Measurements from ENCODE around the gene CCT3. TPM values are rescaled to one million over a fixed set of nuclear protein-coding genes. Genes with fewer than 3 reads are reported as not detected.

CCT3 gene
- total and polyA plus RNA-seq, 2 experiments from 2014 or later, result 405 to 618 TPM

- Histone ChIP-seq H3K4me3 (peak overlapping the region; percentile 83), H3K9me2 (ENCODE audit: insufficient read depth) (no peaks in the 10 kb centered on the region), H3K27me3 (ENCODE audit: insufficient read depth) (no peaks in the 10 kb centered on the region), H3K27ac (ENCODE audit: low read depth) (peak overlapping the region; percentile 79), H3F3A (replicated peaks; ENCODE audit: low read depth) (peaks cover 16% of the 10 kb centered on the region; the same call in 1 of the 2 replicates), H3K4me2 (peak overlapping the region; percentile 88), H3K36me3 (ENCODE audit: insufficient read depth) (peaks cover 10% of the 10 kb centered on the region), H3K79me2 (replicated peaks; ENCODE audit: insufficient read depth) (peaks cover 38% of the 10 kb centered on the region), H2AFZ (peak overlapping the region; percentile 95), H3K4me1 (ENCODE audit: insufficient read depth) (peaks cover 16% of the 10 kb centered on the region), H4K20me1 (replicated peaks; ENCODE audit: insufficient read depth) (peaks cover 31% of the 10 kb centered on the region)
- H3K9me3 Mint-ChIP-seq, result no peaks in the 10 kb centered on the region
- TF ChIP-seq ZNF114 (CRISPR knock-in tag; IDR thresholded peaks at IDR 0.05), result no peak
- no peak for TF ChIP-seq CREB1 (CRISPR knock-in tag; IDR thresholded peaks at IDR 0.05; ENCODE audit: low read depth)
- no peak for TF ChIP-seq ZNF331 (CRISPR knock-in tag; IDR thresholded peaks at IDR 0.05; ENCODE audit: low read depth)
- TF ChIP-seq STAT1 (IDR thresholded peaks at IDR 0.05; ENCODE audit: unreplicated experiment), result no peak
- no peak for TF ChIP-seq REST (IDR thresholded peaks at IDR 0.05; ENCODE audit: unreplicated experiment)
- no peak for TF ChIP-seq ZNF462 (CRISPR knock-in tag; IDR thresholded peaks at IDR 0.05)
- TF ChIP-seq JUNB (IDR thresholded peaks at IDR 0.05; ENCODE audit: unreplicated experiment), result no peak
- no peak for TF ChIP-seq POLR2AphosphoS5 (IDR thresholded peaks at IDR 0.05; ENCODE audit: low read depth)
- TF ChIP-seq EZH2 (IDR thresholded peaks at IDR 0.05; ENCODE audit: low read depth, unreplicated experiment), result no peak
- no peak for TF ChIP-seq CTCF (conservative IDR thresholded peaks at IDR 0.05; ENCODE audit: low read depth in 2 of 2)
- TF ChIP-seq EZH2phosphoT487 (IDR thresholded peaks at IDR 0.05; ENCODE audit: unreplicated experiment), result no peak
- TF ChIP-seq ETS1 (IDR thresholded peaks at IDR 0.05), result no peak
- TF ChIP-seq NANOG (IDR thresholded peaks at IDR 0.05; ENCODE audit: borderline replicate concordance), result no peak
- ATAC-seq (no peak), DNase-seq (ENCODE audit: low spot score) (no peak)
- H3K27me3 Mint-ChIP-seq (ENCODE audit: insufficient read depth, low read depth, poor library complexity), result peaks cover 9% of the 10 kb centered on the region
- H3K4me3 Mint-ChIP-seq, result peak overlapping the region; percentile 98
- peak overlapping the region; percentile 93 for H3K27ac Mint-ChIP-seq
- peaks cover 4% of the 10 kb centered on the region for H3K36me3 Mint-ChIP-seq (ENCODE audit: low read depth)
- peaks cover 19% of the 10 kb centered on the region for H3K4me1 Mint-ChIP-seq
Measured at GRCh38 chr1:156283521-156283920, 54.6 kb downstream of the CCT3 start.

Data from GM23338 (cell line).